ENCODE results near the gene MBNL1. TPM values are rescaled to one million over a fixed set of nuclear protein-coding genes. Genes with fewer than 3 reads are reported as not detected.
A peak's percentile ranks its signal among the peaks of the same experiment; 100 is the strongest.

Gene MBNL1
- total RNA-seq, 4 donors from 2014 or later, result 346 to 530 (median 397) TPM

- ATAC-seq (ENCODE audit: low FRiP score) (no peak), DNase-seq (ENCODE audit: low spot score) (no peak)
- TF ChIP-seq CTCF (IDR thresholded peaks at IDR 0.05), result no peak
These were observed 132.2 kb downstream of the MBNL1 start for GRCh38 chr3:152400887-152401286.

- ATAC-seq (ENCODE audit: low FRiP score), result no peak
- no peak for DNase-seq (ENCODE audit: low spot score)
- TF ChIP-seq CTCF (IDR thresholded peaks at IDR 0.05), result no peak
These were observed 134.1 kb downstream of the MBNL1 start for GRCh38 chr3:152402695-152403451.

- ATAC-seq (ENCODE audit: low FRiP score) (peak; percentile 31), DNase-seq (ENCODE audit: low spot score) (no peak)
- no peak for TF ChIP-seq CTCF (IDR thresholded peaks at IDR 0.05)
These were observed 134.9 kb downstream of the MBNL1 start for GRCh38 chr3:152403632-152404066.

- DNase-seq (ENCODE audit: low spot score), result no peak
- TF ChIP-seq CTCF (IDR thresholded peaks at IDR 0.05), result no peak
- ATAC-seq (ENCODE audit: low FRiP score), result no peak
These were observed 136.2 kb downstream of the MBNL1 start for GRCh38 chr3:152404976-152405375.

- ATAC-seq (ENCODE audit: low FRiP score) (peak; percentile 83), DNase-seq (ENCODE audit: low spot score) (no peak)
- no peak for TF ChIP-seq CTCF (IDR thresholded peaks at IDR 0.05)
These were observed 137.4 kb downstream of the MBNL1 start for GRCh38 chr3:152405915-152406802.

GRCh38 chr3:152413240-152413639 is 144.5 kb downstream of the MBNL1 start:
- TF ChIP-seq CTCF (IDR thresholded peaks at IDR 0.05), result no peak
- no peak for ATAC-seq (ENCODE audit: low FRiP score)

More at GRCh38 chr3:152413240-152413639, 144.5 kb downstream of the MBNL1 start:
- DNase-seq (ENCODE audit: low spot score), result no peak
